GM19023 (cell line): ENCODE results near the gene CX3CL1.
A peak's percentile ranks its signal among the peaks of the same experiment; 100 is the strongest.

ENCODE experiments used
- ATAC-seq: cut with Tn5 transposase; IDR thresholded peaks from one replicate; pipeline ENCODE4 v1.9.1; 2021; ENCODE audit warnings: mild to moderate bottlenecking, moderate library complexity; ENCODE audit not compliant: unreplicated experiment

CX3CL1 gene

GRCh38 chr16:57401943-57402640, 29.8 kb downstream of the CX3CL1 start:
- no peak for ATAC-seq

GRCh38 chr16:57403965-57404817, 31.9 kb downstream of the CX3CL1 start, which contains the start of gene CCL17:
Gene CCL17 (plus strand): TSS chr16:57404767. CDS start chr16:57413933, 9,166 bp downstream.
- no peak for ATAC-seq

GRCh38 chr16:57405097-57405496, 32.8 kb downstream of the CX3CL1 start:
- ATAC-seq: no peak

GRCh38 chr16:57406881-57407280, 34.6 kb downstream of the CX3CL1 start:
- no peak for ATAC-seq

- ATAC-seq: no peak
Observed at GRCh38 chr16:57407521-57408353, 35.4 kb downstream of the CX3CL1 start.

- no peak for ATAC-seq
Observed at GRCh38 chr16:57409065-57409464, 36.8 kb downstream of the CX3CL1 start.

GRCh38 chr16:57409870-57410587, 37.7 kb downstream of the CX3CL1 start:
- no peak for ATAC-seq

GRCh38 chr16:57411362-57411976, 39.2 kb downstream of the CX3CL1 start:
- no peak for ATAC-seq

- no peak for ATAC-seq
Observed at GRCh38 chr16:57412584-57412983, 40.3 kb downstream of the CX3CL1 start.

- ATAC-seq: peak; percentile 55
Observed at GRCh38 chr16:57413301-57413730, 41.0 kb downstream of the CX3CL1 start.

- no peak for ATAC-seq
Observed at GRCh38 chr16:57413733-57414132, 41.4 kb downstream of the CX3CL1 start.

GRCh38 chr16:57416084-57416483, 43.8 kb downstream of the CX3CL1 start:
- ATAC-seq: no peak

GRCh38 chr16:57419506-57419905, 47.2 kb downstream of the CX3CL1 start:
- ATAC-seq: no peak

- no peak for ATAC-seq
Observed at GRCh38 chr16:57422026-57422944, 50.0 kb downstream of the CX3CL1 start.

- no peak for ATAC-seq
Observed at GRCh38 chr16:57423152-57423551, 50.9 kb downstream of the CX3CL1 start.

GRCh38 chr16:57424583-57424982, 52.3 kb downstream of the CX3CL1 start:
- ATAC-seq: no peak

GRCh38 chr16:57426356-57426755, 54.1 kb downstream of the CX3CL1 start:
- no peak for ATAC-seq

GRCh38 chr16:57427307-57427706, 55.0 kb downstream of the CX3CL1 start:
- no peak for ATAC-seq

GRCh38 chr16:57427824-57428223, 55.5 kb downstream of the CX3CL1 start:
- ATAC-seq: no peak
